H9 (cell line): ENCODE measurements around the gene ZNF672. TPM values are rescaled to one million over a fixed set of nuclear protein-coding genes. Genes with fewer than 3 reads are reported as not detected.
"Not testable (repeated sequence)": the region's sequence is repeated elsewhere in the genome, so short reads cannot be mapped to it uniquely, and the experiment has no call there.

Experiments
- DNase-seq: peaks from one replicate; pipeline ENCODE4 v3.0.0-alpha.2; 2017
- H2AFZ ChIP-seq: one replicate; pipeline ENCODE4 v1.6.1; 2013; ENCODE audit warnings: mild to moderate bottlenecking, low read length, control low read depth, moderate library complexity
- H2AK5ac ChIP-seq: 2 replicates; pipeline ENCODE4 v1.6.1; 2013; ENCODE audit warnings: low read length, control low read depth, mixed read lengths; ENCODE audit not compliant: insufficient read length
- H2BK120ac ChIP-seq: one replicate; pipeline ENCODE4 v1.6.1; 2013; ENCODE audit warnings: low read depth, mild to moderate bottlenecking, low read length, control low read depth, inconsistent platforms; ENCODE audit not compliant: poor library complexity, severe bottlenecking
- H2BK12ac ChIP-seq: 2 replicates; pipeline ENCODE4 v1.6.1; 2013; ENCODE audit warnings: low read length, control low read depth, mixed read lengths, low read depth; ENCODE audit not compliant: insufficient read length
- H2BK15ac ChIP-seq: 2 replicates; pipeline ENCODE4 v1.6.1; 2013; ENCODE audit warnings: low read depth, low read length, control low read depth
- H2BK20ac ChIP-seq: one replicate; pipeline ENCODE4 v1.6.1; 2013; ENCODE audit warnings: low read depth, mild to moderate bottlenecking, low read length, control low read depth, inconsistent platforms; ENCODE audit not compliant: poor library complexity, severe bottlenecking
- H2BK5ac ChIP-seq: 2 replicates; pipeline ENCODE4 v1.6.1; 2013; ENCODE audit warnings: low read length, control low read depth, mixed read lengths; ENCODE audit not compliant: insufficient read length
- H3K14ac ChIP-seq: 2 replicates; pipeline ENCODE4 v1.6.1; 2013; ENCODE audit warnings: low read length, control low read depth; ENCODE audit not compliant: insufficient read depth
- H3K18ac ChIP-seq: 2 replicates; pipeline ENCODE4 v1.6.1; 2013; ENCODE audit warnings: low read depth, mild to moderate bottlenecking, mixed read lengths, low read length, control low read depth; ENCODE audit not compliant: insufficient read length
- H3K23ac ChIP-seq: 2 replicates; pipeline ENCODE4 v1.6.1; 2013; ENCODE audit warnings: low read length, control low read depth, mixed read lengths, low read depth; ENCODE audit not compliant: insufficient read length
- H3K23me2 ChIP-seq: 2 replicates; pipeline ENCODE4 v1.6.1; 2013; ENCODE audit warnings: low read depth, mild to moderate bottlenecking, mixed read lengths, low read length, control low read depth; ENCODE audit not compliant: insufficient read length, poor library complexity, severe bottlenecking
- H3K27ac ChIP-seq: 2 replicates; pipeline ENCODE4 v1.5.1; 2013; ENCODE audit warnings: low read length, control low read depth, mixed read lengths, low read depth; ENCODE audit not compliant: insufficient read length
- H3K27me3 ChIP-seq: 2 replicates; pipeline ENCODE4 v1.6.1; 2013; ENCODE audit warnings: low read length, control low read depth, inconsistent platforms; ENCODE audit not compliant: insufficient read depth
- H3K4ac ChIP-seq: 2 replicates; pipeline ENCODE4 v1.6.1; 2013; ENCODE audit warnings: low read depth, mild to moderate bottlenecking, control low read depth, inconsistent platforms, low read length, moderate library complexity
- H3K4me1 ChIP-seq: 2 replicates; pipeline ENCODE4 v1.6.1; 2013; ENCODE audit warnings: low read length, control low read depth, inconsistent platforms; ENCODE audit not compliant: insufficient read depth
- H3K4me2 ChIP-seq: 2 replicates; pipeline ENCODE4 v1.6.1; 2013; ENCODE audit warnings: low read length, control low read depth, mixed read lengths; ENCODE audit not compliant: insufficient read length, insufficient read depth
- H3K56ac ChIP-seq: 2 replicates; pipeline ENCODE4 v1.6.1; 2013; ENCODE audit warnings: low read depth, mild to moderate bottlenecking, mixed read lengths, low read length, control low read depth; ENCODE audit not compliant: insufficient read length
- H3K79me1 ChIP-seq: 2 replicates; pipeline ENCODE4 v1.6.1; 2013; ENCODE audit warnings: low read depth, mild to moderate bottlenecking, moderate library complexity, low read length, control low read depth, inconsistent platforms; ENCODE audit not compliant: insufficient read depth, poor library complexity, severe bottlenecking
- H3K79me2 ChIP-seq: 2 replicates; pipeline ENCODE4 v1.6.1; 2013; ENCODE audit warnings: low read length, control low read depth, inconsistent platforms; ENCODE audit not compliant: insufficient read depth
- H3K9ac ChIP-seq: 2 replicates; pipeline ENCODE4 v1.6.1; 2013; ENCODE audit warnings: low read length, control low read depth, mixed read lengths; ENCODE audit not compliant: insufficient read length; ENCODE audit errors: extremely low read depth
- H3K9me3 ChIP-seq: one replicate; pipeline ENCODE4 v1.6.1; 2013; ENCODE audit warnings: low read depth, low read length, inconsistent platforms; ENCODE audit not compliant: control insufficient read depth
- H3T11ph ChIP-seq: one replicate; pipeline ENCODE4 v1.6.1; 2013; ENCODE audit warnings: mild to moderate bottlenecking, low read length, control low read depth, inconsistent platforms
- H4K20me1 ChIP-seq: one replicate; pipeline ENCODE4 v1.6.1; 2013; ENCODE audit not compliant: control insufficient read depth, insufficient read length, insufficient read depth
- H4K5ac ChIP-seq: 2 replicates; pipeline ENCODE4 v1.6.1; 2013; ENCODE audit warnings: low read depth, mild to moderate bottlenecking, mixed read lengths, low read length, control low read depth; ENCODE audit not compliant: insufficient read length
- H4K8ac ChIP-seq: replicated peaks from 2 replicates; pipeline ENCODE4 v1.6.1; 2013; ENCODE audit warnings: low read length, control low read depth, mixed read lengths, low read depth; ENCODE audit not compliant: insufficient read length
- H4K91ac ChIP-seq: 2 replicates; pipeline ENCODE4 v1.6.1; 2013; ENCODE audit warnings: low read depth, mild to moderate bottlenecking, moderate library complexity, mixed read lengths, low read length, control low read depth; ENCODE audit not compliant: insufficient read length
- H3K27ac Mint-ChIP-seq, 3 experiments: 2 replicates in 2 of 3; 3 replicates in 1 of 3; pipeline ENCODE4 v1.8.0; 2020 to 2021; ENCODE audit warnings: mixed read lengths in 3 of 3, mild to moderate bottlenecking in 1 of 3, moderate library complexity in 1 of 3
- H3K27me3 Mint-ChIP-seq: 2 replicates; pipeline ENCODE4 v1.8.0; 2021; ENCODE audit warnings: low read depth, mild to moderate bottlenecking, moderate library complexity, mixed read lengths
- H3K36me3 Mint-ChIP-seq, 3 experiments: 2 replicates in 2 of 3; 3 replicates in 1 of 3; pipeline ENCODE4 v1.8.0; 2020 to 2021; ENCODE audit warnings: low read depth in 3 of 3, mixed read lengths in 3 of 3; ENCODE audit not compliant: insufficient read depth in 1 of 3
- H3K4me1 Mint-ChIP-seq, 2 experiments: 2 replicates each; pipeline ENCODE4 v1.8.0; 2020; ENCODE audit warnings: mixed read lengths in 2 of 2
- H3K4me3 Mint-ChIP-seq, 2 experiments: 2 replicates in 1 of 2; 3 replicates in 1 of 2; pipeline ENCODE4 v1.8.0; 2020 to 2021; ENCODE audit warnings: mild to moderate bottlenecking in 2 of 2, mixed read lengths in 2 of 2, moderate library complexity in 1 of 2
- H3K9me3 Mint-ChIP-seq, 2 experiments: 2 replicates in 1 of 2; 3 replicates in 1 of 2; pipeline ENCODE4 v1.8.0; 2020; ENCODE audit warnings: mild to moderate bottlenecking in 2 of 2, mixed read lengths in 2 of 2, moderate library complexity in 1 of 2
- WGBS: extraction: QIAGEN DNeasy Blood & Tissue Kit; methylation state at CpG from one replicate; pipeline ENCODE4 v1.1.7; 2013; ENCODE audit warnings: missing lambda C conversion rate, low lambda C conversion rate, mixed read lengths; ENCODE audit not compliant: insufficient read length; ENCODE audit errors: extremely low coverage; 5-methylcytosine and 5-hydroxymethylcytosine counted together
- total RNA-seq: library from RNA; stranded (reverse); gene quantifications from 2 replicates; pipeline ENCODE4 v1.2.1, GENCODE V29; 2021
- TF ChIP-seq, protein P1 (sequence below): fragments of 200-600 bp; sonication (generic); conservative IDR thresholded peaks from 3 replicates; pipeline ENCODE4 v1.8.0; 2021; ENCODE audit warnings: antibody characterized with exemption, mild to moderate bottlenecking

ZNF672 gene
- total RNA-seq, 1 experiment from 2014 or later, result 29.4 TPM

DNA sequence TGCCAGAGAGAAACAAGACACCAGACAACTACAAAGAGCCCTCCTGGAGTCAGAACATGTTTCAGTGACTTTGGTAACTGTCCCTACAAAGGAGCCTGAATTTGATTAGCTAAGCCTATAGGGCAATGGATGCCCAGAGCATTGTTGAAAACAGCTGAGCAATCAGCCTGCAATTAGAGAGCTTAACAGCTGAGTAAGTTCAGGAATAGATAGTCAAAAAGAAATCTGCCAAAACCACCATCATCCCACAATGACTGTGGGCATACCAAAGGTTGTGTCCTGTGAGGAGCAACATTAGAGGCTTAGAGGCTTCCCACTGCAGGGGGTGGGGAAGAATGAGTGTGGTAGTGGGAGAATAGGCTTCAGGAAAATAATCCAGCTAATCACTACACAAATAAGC, 44.4 kb upstream of the ZNF672 start:
- no peak overlapping the region for H2BK15ac ChIP-seq
- H3K9me3 ChIP-seq, result peaks cover 53% of the 10 kb centered on the region
- H3K56ac ChIP-seq, result no peak overlapping the region
- no peak overlapping the region for H3K9ac ChIP-seq
- no peaks in the 10 kb centered on the region for H3K4me1 ChIP-seq
- H3K18ac ChIP-seq, result no peak overlapping the region
- no peaks in the 10 kb centered on the region for H3K79me2 ChIP-seq
- H3K9me3 Mint-ChIP-seq, result peaks cover 78 to 89% of the 10 kb centered on the region in 2 experiments
- no peak overlapping the region for H2AFZ ChIP-seq
- H3K23me2 ChIP-seq, result no peaks in the 10 kb centered on the region
- no peak for DNase-seq
- no peak overlapping the region for H2BK20ac ChIP-seq
- H3K4me1 Mint-ChIP-seq, result no peaks in the 10 kb centered on the region
- no peak overlapping the region for H4K8ac ChIP-seq
- TF ChIP-seq, protein P1, sequence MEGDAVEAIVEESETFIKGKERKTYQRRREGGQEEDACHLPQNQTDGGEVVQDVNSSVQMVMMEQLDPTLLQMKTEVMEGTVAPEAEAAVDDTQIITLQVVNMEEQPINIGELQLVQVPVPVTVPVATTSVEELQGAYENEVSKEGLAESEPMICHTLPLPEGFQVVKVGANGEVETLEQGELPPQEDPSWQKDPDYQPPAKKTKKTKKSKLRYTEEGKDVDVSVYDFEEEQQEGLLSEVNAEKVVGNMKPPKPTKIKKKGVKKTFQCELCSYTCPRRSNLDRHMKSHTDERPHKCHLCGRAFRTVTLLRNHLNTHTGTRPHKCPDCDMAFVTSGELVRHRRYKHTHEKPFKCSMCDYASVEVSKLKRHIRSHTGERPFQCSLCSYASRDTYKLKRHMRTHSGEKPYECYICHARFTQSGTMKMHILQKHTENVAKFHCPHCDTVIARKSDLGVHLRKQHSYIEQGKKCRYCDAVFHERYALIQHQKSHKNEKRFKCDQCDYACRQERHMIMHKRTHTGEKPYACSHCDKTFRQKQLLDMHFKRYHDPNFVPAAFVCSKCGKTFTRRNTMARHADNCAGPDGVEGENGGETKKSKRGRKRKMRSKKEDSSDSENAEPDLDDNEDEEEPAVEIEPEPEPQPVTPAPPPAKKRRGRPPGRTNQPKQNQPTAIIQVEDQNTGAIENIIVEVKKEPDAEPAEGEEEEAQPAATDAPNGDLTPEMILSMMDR, result no peak
- H3T11ph ChIP-seq, result no peak overlapping the region
- no peak overlapping the region for H2AK5ac ChIP-seq
- no peak overlapping the region for H3K4ac ChIP-seq
- H3K4me2 ChIP-seq, result no peak overlapping the region
- no peak overlapping the region for H2BK5ac ChIP-seq
- H2BK12ac ChIP-seq, result no peak overlapping the region
- H3K27me3 Mint-ChIP-seq, result peaks cover 2% of the 10 kb centered on the region; the same call in 1 of the 2 replicates
- H3K4me3 Mint-ChIP-seq, result no peak overlapping the region
- no peaks in the 10 kb centered on the region for H3K27me3 ChIP-seq
- no peaks in the 10 kb centered on the region for H4K20me1 ChIP-seq
- H3K36me3 Mint-ChIP-seq, result peaks cover 4 to 15% (median 8%) of the 10 kb centered on the region in 3 experiments; a peak in 6 of 7 replicates
- H4K91ac ChIP-seq, result no peak overlapping the region
- H3K79me1 ChIP-seq, result no peaks in the 10 kb centered on the region
- H3K27ac Mint-ChIP-seq, result no peak overlapping the region
- no peak overlapping the region for H4K5ac ChIP-seq
- no peak overlapping the region for H3K27ac ChIP-seq
- no peak overlapping the region for H3K14ac ChIP-seq
- no peak overlapping the region for H2BK120ac ChIP-seq
- H3K23ac ChIP-seq, result no peak overlapping the region

DNA sequence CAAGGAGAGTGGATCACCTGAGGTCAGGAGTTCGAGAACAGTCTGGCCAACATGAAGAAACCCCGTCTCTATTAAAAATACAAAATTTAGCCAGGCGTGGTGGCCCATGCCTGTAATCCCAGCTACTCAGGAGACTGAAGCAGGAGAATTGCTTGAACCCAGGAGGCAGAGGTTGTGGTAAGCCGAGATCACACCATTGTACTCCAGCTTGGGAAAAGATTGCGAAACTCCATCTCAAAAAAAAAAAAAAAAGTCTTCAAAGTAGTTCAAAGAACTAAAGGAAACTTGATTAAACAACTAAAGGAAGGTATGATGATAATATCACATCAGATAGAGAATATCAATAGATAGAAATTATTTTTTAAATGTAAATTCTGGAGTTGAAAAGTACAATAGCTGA, 43.4 kb upstream of the ZNF672 start:
- not testable (repeated sequence) for H2BK15ac ChIP-seq, H3K27ac Mint-ChIP-seq, H3K56ac ChIP-seq, H3K14ac ChIP-seq, H3K4me3 Mint-ChIP-seq, H4K8ac ChIP-seq, H4K91ac ChIP-seq, H3K4ac ChIP-seq, H3K9ac ChIP-seq, H3K4me2 ChIP-seq, H3K79me2 ChIP-seq, H3K23me2 ChIP-seq, H3K23ac ChIP-seq, H3K27me3 Mint-ChIP-seq, H2BK5ac ChIP-seq, H3K4me1 Mint-ChIP-seq, H2AK5ac ChIP-seq, H3T11ph ChIP-seq, H3K27me3 ChIP-seq, DNase-seq, H3K4me1 ChIP-seq, H2AFZ ChIP-seq, H3K79me1 ChIP-seq, H2BK12ac ChIP-seq, H4K20me1 ChIP-seq, H4K5ac ChIP-seq, H2BK20ac ChIP-seq, H2BK120ac ChIP-seq, H3K18ac ChIP-seq, H3K27ac ChIP-seq
- H3K9me3 ChIP-seq, result peaks cover 44% of the 10 kb centered on the region
- H3K36me3 Mint-ChIP-seq, result peaks cover 4 to 12% (median 8%) of the 10 kb centered on the region in 3 experiments; a peak in 6 of 7 replicates
- WGBS, result no CpG with 5 or more reads among the region's 5 CpGs
- H3K9me3 Mint-ChIP-seq, result peaks cover 81 to 90% of the 10 kb centered on the region in 2 experiments
